T47D (cell line): ENCODE data around the gene SOX15.
"Not testable (repeated sequence)": the region's sequence is repeated elsewhere in the genome, so short reads cannot be mapped to it uniquely, and the experiment has no call there.

Experiments
- DNase-seq, 2 experiments: peaks; one replicate each; pipeline versions ENCODE4 v3.0.0 to v3.0.0-alpha.2; 2011 to 2012; ENCODE audit warnings: low read depth in 1 of 2, low spot score in 1 of 2
- JUND ChIP-seq: IDR thresholded peaks from 2 replicates; pipeline ENCODE4 v1.6.1; 2012; ENCODE audit warnings: low read depth
- in situ Hi-C: cut with HindIII; loops from 2 replicates; pipeline ENCODE4 v1.10.0; 2016; ENCODE audit warnings: low sequenced_read_pairs, low pct_unique_long_range_greater_than_20kb

Gene SOX15

DNA sequence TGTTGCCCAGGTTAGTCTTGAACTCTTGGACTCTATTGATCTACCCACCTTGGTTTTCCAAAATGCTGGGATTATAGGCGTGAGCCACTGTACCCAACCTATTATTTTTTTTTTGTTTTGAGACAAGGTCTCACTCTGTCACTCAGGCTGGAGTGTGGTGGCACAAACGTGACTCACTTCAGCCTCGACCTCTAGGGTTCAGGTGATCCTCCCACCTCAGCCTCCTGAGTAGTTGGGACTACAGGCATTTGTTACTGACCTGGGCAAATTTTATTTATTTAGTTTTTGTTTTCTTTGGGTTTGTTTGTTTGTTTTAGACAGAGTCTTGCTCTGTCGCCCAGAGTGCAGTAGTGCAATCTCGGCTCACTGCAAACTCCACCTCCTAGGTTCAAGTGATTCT, 33.8 kb upstream of the SOX15 start:
- in situ Hi-C loops, result no loop called here
- no peak for DNase-seq
- TF ChIP-seq JUND, result no peak

DNA sequence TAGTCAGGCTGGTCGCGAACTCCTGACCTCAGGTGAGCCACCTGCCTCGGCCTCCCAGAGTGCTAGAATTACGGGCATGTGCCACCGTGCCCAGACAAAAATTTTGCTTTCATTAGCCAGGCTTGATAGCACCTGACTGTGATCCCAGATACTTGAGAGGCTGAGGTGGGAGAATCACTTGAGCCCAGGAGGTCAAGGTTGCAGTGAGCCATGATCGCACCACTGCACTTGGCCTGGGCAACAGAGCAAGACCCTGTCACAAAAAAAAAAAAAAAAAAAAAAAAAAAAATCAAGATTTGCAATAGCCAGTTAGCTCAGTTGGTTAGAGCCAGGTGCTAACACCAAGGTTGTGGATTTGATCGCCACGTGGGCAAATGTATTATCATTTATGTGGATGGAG, 30.9 kb upstream of the SOX15 start:
- DNase-seq, result no peak
- in situ Hi-C loops, result no loop called here
- no peak for TF ChIP-seq JUND

DNA sequence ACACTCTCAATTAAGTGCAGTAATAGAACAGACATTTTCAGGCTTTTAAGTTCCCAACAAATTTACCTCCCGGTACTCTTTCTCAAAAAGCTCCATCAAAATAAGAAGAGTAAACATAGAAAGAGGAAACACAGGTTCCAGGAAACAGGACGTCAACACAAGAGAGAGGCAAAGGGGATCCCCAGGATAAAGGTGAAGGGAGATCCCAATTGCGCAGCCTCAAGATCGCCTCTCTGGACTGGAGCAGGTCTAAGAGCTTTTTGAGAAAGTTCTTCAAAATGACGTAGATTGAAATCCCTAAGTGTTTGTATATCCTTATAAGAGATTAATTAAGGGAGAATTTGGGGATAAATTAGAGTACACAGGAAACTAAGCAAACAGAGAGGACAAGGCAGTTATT, 28.7 kb upstream of the SOX15 start:
- in situ Hi-C loops, result no loop called here

DNA sequence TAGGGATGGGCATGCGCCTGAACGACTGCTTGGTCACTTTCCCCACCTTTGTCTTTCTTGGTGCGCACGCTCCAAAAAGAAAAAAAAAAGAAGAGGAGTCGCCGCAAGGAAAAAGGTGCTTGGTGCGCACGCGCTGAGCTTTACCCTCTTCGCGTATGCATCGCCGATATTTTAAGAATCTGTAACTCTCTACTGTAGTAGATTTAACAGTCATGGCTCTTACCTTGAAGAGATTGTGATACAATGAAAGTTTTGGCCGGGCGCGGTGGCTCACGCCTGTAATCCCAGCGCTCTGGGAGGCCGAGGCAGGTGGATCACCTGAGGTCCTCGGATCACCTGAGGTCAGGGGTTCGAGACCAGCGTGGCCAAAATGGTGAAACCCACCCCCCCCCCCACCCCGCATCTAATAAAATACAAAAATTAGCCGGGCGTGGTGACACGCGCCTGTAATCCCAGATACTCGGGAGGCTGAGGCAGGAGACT, 25.4 kb upstream of the SOX15 start:
- no peak for TF ChIP-seq JUND
- no peak for DNase-seq
- in situ Hi-C loops, result no loop called here

More for the DNA sequence above, 28.7 kb upstream of the SOX15 start:
- DNase-seq, result no peak
- TF ChIP-seq JUND, result no peak

DNA sequence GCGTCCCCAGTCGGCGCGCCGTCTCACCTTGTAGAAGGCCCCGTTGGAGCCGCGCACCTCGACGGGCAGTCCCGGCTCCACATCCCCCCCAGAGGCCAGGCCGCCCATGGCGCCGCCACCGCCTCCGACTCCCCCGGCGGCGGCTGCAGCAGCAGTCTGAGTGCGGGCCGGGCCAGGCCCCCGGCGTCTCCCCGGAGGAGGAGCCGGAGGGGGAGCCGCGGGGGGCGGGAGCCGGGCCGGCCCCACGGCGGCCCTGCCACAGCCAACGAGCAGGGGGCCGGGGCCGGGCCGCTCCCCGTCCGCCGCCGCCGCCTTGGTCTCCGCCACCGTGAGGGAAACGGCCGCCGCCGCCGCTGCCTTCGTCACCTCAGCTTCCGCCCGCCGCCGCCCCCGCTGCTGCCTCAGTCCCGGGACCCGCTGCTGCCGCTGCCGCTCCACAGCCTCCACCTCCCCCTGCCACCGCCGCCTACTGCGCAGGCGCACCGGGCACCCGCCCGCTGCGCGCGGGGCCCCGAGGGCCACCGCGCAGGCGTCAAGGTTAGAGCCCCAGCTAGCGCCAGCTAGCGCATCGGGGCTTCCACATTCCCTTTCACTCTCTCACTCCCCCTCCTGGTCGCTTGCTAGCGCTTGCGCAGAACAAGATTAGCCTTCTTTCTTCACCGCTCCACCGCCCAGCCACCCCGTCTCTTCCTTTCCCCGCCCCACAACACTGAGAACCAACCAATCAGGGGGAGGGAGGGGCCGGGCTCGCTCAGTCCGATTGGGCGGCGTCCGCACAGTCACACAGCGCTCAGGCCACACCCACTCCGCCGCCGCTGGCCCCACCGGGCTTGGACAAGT, 24.8 kb upstream of the SOX15 start, which contains the start of gene FXR2:
Gene FXR2 (minus strand): TSS at position 473 of the 840 bp plus-strand sequence. CDS start 365 bp downstream, at position 108.
- in situ Hi-C loops, result no loop called here
- peak; percentile 96 to 99 for DNase-seq
- no peak for TF ChIP-seq JUND

DNA sequence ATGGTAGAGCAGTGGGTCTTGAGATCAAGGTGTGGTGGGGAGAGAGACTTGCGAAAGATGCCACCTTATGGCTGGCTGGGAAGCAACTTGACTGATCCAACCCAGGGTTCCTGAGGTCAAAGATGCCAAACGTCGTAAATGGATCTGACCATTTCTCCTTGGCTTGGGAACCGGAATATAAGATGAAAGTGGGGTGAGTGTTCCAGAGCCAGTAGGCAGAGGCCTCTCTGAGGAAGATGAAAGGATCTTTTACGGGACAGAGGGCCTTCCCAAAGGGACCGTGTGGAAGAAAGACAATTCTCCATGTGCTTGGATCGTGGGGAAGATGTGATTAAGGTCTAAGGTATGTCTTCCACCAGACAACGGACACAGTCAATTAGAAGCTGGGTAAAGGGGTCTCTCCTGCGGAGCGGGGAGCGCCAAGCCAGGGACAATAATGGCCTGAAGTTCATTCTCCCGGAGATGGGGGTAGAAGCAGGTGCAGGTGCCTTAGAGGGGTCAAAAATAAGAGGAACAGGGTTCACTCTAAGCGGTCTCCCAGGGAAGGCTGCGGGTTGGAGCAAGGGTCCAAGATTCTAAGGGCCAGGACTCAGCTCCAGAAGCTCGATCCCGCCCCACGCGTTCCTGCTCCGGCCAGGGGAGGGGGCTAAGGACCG, 24.0 kb upstream of the SOX15 start:
- no peak for DNase-seq
- TF ChIP-seq JUND, result no peak
- in situ Hi-C loops, result no loop called here

DNA sequence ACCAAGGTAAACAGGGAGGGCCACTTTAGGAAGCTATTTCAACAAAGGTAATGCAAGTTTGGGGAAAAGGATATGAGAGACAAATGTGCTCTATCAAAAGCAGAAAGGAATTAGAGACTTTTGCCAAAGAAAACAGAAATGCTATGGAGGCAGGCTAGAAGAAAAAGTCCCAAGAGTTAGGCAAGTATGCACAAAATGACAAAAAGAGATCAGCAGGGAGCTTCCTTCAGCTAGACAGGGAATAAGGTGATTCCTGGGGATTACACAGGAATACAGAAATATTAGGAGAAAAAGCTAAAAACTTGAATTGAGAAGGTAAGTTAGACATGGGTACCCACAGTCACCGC, 22.4 kb upstream of the SOX15 start:
- no peak for DNase-seq
- in situ Hi-C loops, result no loop called here
- no peak for TF ChIP-seq JUND

DNA sequence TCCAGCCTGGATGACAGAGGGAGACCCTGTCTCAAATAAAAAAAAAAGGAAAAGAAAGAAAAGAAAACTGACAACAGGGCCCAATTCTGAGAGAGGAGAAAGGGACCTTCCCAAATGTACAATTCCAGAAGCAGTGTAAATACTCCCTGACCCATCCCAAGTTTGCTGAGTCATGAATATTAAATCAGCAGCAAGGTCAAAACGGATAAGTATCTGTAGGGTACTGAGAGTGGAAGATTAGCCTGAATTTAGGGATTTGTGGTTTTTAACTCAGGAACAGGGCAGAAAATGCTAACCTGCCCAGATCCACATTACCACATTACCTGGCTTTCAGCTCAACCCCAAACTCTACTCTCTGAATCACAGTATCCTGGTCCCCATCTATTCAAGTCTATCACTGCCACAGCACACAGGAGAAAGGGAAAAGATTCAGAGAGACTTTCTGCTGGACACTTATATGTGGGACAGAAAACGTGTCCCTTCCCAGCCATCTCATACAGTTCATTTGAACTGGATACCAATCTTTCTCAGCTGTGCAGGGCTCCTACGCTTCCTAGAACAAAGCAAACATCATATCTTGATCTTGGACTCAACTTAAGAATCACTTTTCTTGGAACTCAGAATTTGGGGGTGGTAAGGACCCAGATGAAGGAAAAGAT, 21.9 kb upstream of the SOX15 start:
- no peak for DNase-seq
- in situ Hi-C loops, result no loop called here
- no peak for TF ChIP-seq JUND

DNA sequence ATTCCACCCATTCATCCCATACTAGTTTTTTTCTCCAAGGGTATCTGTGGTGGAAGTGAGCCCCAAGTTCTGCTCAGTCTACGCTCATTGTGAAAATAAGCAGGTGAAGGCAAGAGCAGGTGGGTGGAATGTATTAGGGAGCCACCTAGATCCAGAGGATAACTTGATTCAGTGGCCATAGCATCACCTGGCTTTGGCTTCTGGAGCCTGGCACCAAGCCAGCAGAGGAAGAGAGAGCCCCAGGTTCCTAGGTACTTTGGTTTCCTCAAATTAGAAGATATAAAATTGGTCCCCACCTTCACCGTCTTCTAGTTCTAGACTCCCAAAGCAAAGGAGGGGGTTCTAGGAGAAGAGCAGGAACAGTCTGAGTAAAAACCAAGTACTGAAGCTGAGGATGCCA, 20.7 kb upstream of the SOX15 start:
- no peak for DNase-seq
- in situ Hi-C loops, result no loop called here

DNA sequence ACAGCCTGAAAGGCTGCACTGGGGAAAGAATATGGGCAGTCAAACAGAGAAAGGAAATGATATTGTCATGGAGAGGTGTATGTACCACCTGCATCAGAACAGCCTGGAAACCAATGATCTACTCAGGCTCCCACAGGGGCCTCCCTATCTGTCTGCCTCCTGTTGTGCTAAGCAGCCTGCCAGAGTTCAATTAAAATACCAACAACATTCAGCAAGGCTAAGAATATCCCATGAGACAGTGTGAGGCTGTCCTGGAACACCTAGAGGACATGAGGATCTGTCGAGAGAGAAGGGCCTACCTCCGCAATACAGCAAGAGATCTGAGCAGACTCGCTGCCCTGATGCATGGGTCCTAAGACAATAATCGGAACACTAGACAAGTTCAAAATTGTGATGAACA, 16.4 kb upstream of the SOX15 start:
- DNase-seq, result no peak
- in situ Hi-C loops, result no loop called here
- TF ChIP-seq JUND, result no peak

More for the DNA sequence above, 20.7 kb upstream of the SOX15 start:
- no peak for TF ChIP-seq JUND

DNA sequence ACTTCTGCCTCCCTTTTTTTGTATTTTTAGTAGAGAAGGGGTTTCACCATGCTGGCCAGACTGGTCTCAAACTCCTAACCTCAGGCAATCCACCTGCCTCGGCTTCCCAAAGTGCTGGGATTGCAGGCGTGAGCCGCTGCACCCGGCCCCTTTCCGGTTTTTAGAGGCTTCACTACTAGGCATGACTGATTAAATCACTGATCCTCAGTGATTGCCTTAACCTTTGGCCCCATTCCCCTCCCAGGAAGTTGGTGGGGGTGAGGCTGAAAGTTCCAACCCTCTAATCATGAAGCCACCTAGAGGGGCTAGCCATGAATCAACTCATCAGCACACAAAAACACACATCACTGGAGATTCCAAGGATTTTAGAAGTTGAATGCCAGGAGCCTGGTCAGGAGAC, 7.7 kb upstream of the SOX15 start:
- in situ Hi-C loops, result not testable (repeated sequence)

DNA sequence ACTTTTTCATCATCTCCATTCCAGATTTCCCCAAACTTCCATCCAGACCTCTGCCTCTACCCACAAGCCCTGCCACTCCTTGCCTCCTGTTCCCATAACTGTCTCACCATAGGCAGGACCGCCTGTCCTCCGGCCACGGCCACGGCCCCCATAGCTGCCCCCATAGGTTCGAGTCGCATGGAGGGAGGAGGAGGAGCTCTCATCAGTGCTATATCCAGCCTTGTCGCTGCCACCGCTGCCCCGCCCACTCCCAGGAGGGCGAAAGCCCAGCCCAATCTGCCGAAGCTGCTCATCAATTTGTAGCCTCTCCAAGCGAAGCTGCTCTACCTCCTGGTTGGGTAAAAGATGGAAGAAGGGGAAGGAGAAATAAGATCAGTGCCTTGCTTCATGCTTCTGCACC, 3.4 kb upstream of the SOX15 start:
- in situ Hi-C loops, result no loop called here
- no peak for TF ChIP-seq JUND
- no peak for DNase-seq

More for the DNA sequence above, 7.7 kb upstream of the SOX15 start:
- DNase-seq, result not testable (repeated sequence)

DNA sequence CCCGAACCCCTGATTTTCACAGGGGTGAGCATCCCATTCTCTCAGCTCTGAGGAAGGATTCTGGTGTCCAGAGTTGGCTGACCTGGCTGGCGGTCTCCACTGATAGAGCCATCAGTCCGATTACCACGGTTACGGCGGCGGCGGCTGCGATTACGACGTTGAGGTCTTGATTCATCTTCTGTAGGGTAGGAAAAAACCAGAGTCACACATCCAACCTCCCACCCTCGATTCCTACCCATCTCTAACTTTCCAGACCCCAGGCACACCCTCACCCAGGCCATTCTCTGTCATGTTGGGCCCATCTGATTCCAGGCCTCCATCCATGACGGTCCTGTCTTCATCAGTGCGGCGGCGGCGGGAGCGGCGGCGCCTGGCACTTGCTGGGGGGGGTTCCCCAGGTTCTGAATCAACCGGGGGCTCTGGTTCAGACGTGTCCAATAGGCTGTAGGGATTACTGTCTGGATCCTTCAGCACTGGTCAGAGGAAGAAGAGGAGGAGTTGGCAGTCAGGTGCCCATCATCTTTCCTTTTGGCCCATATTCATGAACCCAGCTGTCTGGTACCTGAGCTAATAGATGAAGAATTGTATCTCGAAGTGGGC, 2.6 kb upstream of the SOX15 start:
- in situ Hi-C loops, result no loop called here
- DNase-seq, result no peak
- no peak for TF ChIP-seq JUND
